SU-DHL-6 (cell line): Measurements from ENCODE around the gene NOM1.
"Not testable (repeated sequence)": the region's sequence is repeated elsewhere in the genome, so short reads cannot be mapped to it uniquely, and the experiment has no call there.

Experiments used
- H2AFZ ChIP-seq: fragments of 200-600 bp; sonication (generic); 2 replicates; pipeline ENCODE4 v1.6.1; 2014; ENCODE audit warnings: low read depth, mild to moderate bottlenecking, moderate library complexity, mixed read lengths, antibody characterized with exemption, low read length; ENCODE audit not compliant: severe bottlenecking
- H3F3A ChIP-seq: fragments of 200-600 bp; shearing (Covaris generic); 2 replicates; pipeline ENCODE4 v1.6.0; 2016; ENCODE audit warnings: antibody characterized with exemption, mild to moderate bottlenecking; ENCODE audit not compliant: insufficient read depth
- H3K27ac ChIP-seq: fragments of 200-600 bp; sonication (generic); 2 replicates; pipeline ENCODE4 v1.5.1; 2016; ENCODE audit warnings: low read depth, mild to moderate bottlenecking, low read length, moderate library complexity, mixed read lengths
- H3K27me3 ChIP-seq: fragments of 200-600 bp; sonication (generic), shearing (Covaris generic); 2 replicates; pipeline ENCODE4 v1.6.0; 2014; ENCODE audit warnings: mild to moderate bottlenecking, low read length
- H3K36me3 ChIP-seq: fragments of 200-600 bp; sonication (generic); 2 replicates; pipeline ENCODE4 v1.6.1; 2014; ENCODE audit warnings: mild to moderate bottlenecking, low read length, mixed read lengths
- H3K4me2 ChIP-seq: fragments of 300-600, 200-600 bp; shearing (Covaris generic), sonication (generic); 2 replicates; pipeline ENCODE4 v1.6.0; 2014; ENCODE audit warnings: low read length, low read depth, mild to moderate bottlenecking; ENCODE audit not compliant: poor library complexity, severe bottlenecking
- H3K4me3 ChIP-seq: fragments of 200-600 bp; sonication (generic); 2 replicates; pipeline ENCODE4 v1.5.1; 2014; ENCODE audit warnings: antibody characterized with exemption, low read length, mild to moderate bottlenecking, mixed read lengths; ENCODE audit not compliant: insufficient read depth, poor library complexity, severe bottlenecking
- H3K79me2 ChIP-seq: fragments of 200-600 bp; sonication (generic); 2 replicates; pipeline ENCODE4 v1.6.1; 2014; ENCODE audit warnings: mild to moderate bottlenecking, low read length, moderate library complexity; ENCODE audit not compliant: insufficient read depth
- H3K9ac ChIP-seq: fragments of 200-600 bp; sonication (generic); 2 replicates; pipeline ENCODE4 v1.7.0; 2014; ENCODE audit warnings: mild to moderate bottlenecking, low read length
- H3K9me2 ChIP-seq: fragments of 200-600 bp; sonication (generic); replicated peaks from 2 replicates; pipeline ENCODE4 v1.6.1; 2014; ENCODE audit warnings: low read length; ENCODE audit not compliant: insufficient read depth
- H3K9me3 ChIP-seq: fragments of 200-600 bp; sonication (generic); 2 replicates; pipeline ENCODE4 v1.6.1; 2014; ENCODE audit warnings: low read length, mixed read lengths; ENCODE audit not compliant: insufficient read depth
- H4K20me1 ChIP-seq: fragments of 200-600 bp; sonication (generic); 2 replicates; pipeline ENCODE4 v1.6.1; 2014; ENCODE audit warnings: low read depth, mild to moderate bottlenecking, antibody characterized with exemption, low read length, moderate library complexity, mixed read lengths
- EZH2phosphoT487 ChIP-seq: fragments of 200-600 bp; sonication (generic), shearing (Covaris generic); conservative IDR thresholded peaks from 2 replicates; pipeline ENCODE4 v1.6.1; 2018; ENCODE audit warnings: mild to moderate bottlenecking, antibody characterized with exemption, low read length, moderate library complexity, mixed read lengths
- TF ChIP-seq, protein P1 (sequence below): fragments of 200-600 bp; sonication (generic); IDR thresholded peaks from one replicate; pipeline ENCODE4 v1.5.1; 2017; ENCODE audit warnings: antibody characterized with exemption, mild to moderate bottlenecking, low read length, moderate library complexity; ENCODE audit not compliant: insufficient read depth, poor library complexity, severe bottlenecking

The NOM1 gene

GRCh38 chr7:156906200-156906649, 43.3 kb upstream of the NOM1 start:
- Histone ChIP-seq H3K4me3 (no peak overlapping the region), H3F3A (no peaks in the 10 kb centered on the region), H2AFZ (no peak overlapping the region), H3K4me2 (no peak overlapping the region), H4K20me1 (no peaks in the 10 kb centered on the region), H3K9ac (no peak overlapping the region), H3K9me3 (no peaks in the 10 kb centered on the region), H3K36me3 (no peaks in the 10 kb centered on the region), H3K27me3 (no peaks in the 10 kb centered on the region), H3K27ac (no peak overlapping the region), H3K9me2 (no peaks in the 10 kb centered on the region), H3K79me2 (no peaks in the 10 kb centered on the region)
- TF ChIP-seq, protein P1, sequence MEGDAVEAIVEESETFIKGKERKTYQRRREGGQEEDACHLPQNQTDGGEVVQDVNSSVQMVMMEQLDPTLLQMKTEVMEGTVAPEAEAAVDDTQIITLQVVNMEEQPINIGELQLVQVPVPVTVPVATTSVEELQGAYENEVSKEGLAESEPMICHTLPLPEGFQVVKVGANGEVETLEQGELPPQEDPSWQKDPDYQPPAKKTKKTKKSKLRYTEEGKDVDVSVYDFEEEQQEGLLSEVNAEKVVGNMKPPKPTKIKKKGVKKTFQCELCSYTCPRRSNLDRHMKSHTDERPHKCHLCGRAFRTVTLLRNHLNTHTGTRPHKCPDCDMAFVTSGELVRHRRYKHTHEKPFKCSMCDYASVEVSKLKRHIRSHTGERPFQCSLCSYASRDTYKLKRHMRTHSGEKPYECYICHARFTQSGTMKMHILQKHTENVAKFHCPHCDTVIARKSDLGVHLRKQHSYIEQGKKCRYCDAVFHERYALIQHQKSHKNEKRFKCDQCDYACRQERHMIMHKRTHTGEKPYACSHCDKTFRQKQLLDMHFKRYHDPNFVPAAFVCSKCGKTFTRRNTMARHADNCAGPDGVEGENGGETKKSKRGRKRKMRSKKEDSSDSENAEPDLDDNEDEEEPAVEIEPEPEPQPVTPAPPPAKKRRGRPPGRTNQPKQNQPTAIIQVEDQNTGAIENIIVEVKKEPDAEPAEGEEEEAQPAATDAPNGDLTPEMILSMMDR: no peak
- TF ChIP-seq EZH2phosphoT487: no peak

GRCh38 chr7:156907656-156908055, 41.9 kb upstream of the NOM1 start:
- H2AFZ ChIP-seq: no peak overlapping the region
- H3F3A ChIP-seq: no peaks in the 10 kb centered on the region
- no peak overlapping the region for H3K9ac ChIP-seq
- no peaks in the 10 kb centered on the region for H4K20me1 ChIP-seq
- H3K36me3 ChIP-seq: no peaks in the 10 kb centered on the region
- no peak overlapping the region for H3K27ac ChIP-seq
- H3K27me3 ChIP-seq: no peaks in the 10 kb centered on the region
- TF ChIP-seq, protein P1: no peak
- TF ChIP-seq EZH2phosphoT487: no peak
- H3K4me3 ChIP-seq: no peak overlapping the region
- H3K9me3 ChIP-seq: no peaks in the 10 kb centered on the region
- H3K79me2 ChIP-seq: no peaks in the 10 kb centered on the region
- H3K9me2 ChIP-seq: no peaks in the 10 kb centered on the region
- no peak overlapping the region for H3K4me2 ChIP-seq

DNA sequence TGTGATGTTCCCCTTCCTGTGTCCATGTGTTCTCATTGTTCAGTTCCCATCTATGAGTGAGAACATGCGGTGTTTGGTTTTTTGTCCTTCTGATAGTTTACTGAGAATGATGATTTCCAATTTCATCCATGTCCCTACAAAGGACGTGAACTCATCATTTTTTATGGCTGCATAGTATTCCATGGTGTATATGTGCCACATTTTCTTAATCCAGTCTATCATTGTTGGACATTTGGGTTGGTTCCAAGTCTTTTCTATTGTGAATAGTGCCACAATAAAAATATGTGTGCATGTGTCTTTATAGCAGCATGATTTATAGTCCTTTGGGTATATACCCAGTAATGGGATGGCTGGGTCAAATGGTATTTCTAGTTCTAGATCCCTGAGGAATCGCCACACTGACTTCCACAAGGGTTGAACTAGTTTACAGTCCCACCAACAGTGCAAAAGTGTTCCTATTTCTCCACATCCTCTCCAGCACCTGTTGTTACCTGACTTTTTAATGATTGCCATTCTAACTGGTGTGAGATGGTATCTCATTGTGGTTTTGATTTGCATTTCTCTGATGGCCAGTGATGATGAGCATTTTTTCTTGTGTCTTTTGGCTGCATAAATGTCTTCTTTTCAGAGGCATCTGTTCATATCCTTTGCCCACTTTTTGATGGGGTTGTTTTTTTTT, 39.8 kb upstream of the NOM1 start:
- H3K4me2 ChIP-seq, H3K9me3 ChIP-seq, H3K36me3 ChIP-seq, H3F3A ChIP-seq, H2AFZ ChIP-seq, H3K27me3 ChIP-seq, H3K4me3 ChIP-seq, H3K27ac ChIP-seq, H3K9ac ChIP-seq, H4K20me1 ChIP-seq, H3K9me2 ChIP-seq, H3K79me2 ChIP-seq: not testable (repeated sequence)

DNA sequence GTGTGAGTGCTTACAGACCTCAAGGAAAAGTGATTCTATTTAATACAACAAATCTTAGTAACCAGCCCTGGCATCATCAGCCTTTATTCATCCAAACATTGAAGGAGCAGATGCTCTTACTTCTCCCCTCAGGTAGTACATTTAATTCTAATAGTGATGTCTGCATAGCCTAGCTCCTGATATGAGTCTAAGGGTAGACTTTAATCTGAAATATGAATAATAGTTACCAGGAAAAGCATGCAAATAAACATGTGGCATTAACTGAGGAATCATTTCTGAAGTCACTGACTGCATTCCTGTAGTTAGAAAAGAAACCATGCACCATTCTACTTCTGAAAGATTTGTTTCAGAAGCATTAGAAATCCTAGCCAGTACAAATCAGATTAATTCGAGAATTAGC, 30.9 kb upstream of the NOM1 start:
- Histone ChIP-seq H3K9me2 (no peaks in the 10 kb centered on the region), H3K4me2 (no peak overlapping the region), H3K79me2 (no peaks in the 10 kb centered on the region), H3K36me3 (no peaks in the 10 kb centered on the region), H3K9ac (no peak overlapping the region), H3K27me3 (no peaks in the 10 kb centered on the region), H3K9me3 (no peaks in the 10 kb centered on the region), H3K27ac (no peak overlapping the region), H2AFZ (no peak overlapping the region), H3F3A (no peaks in the 10 kb centered on the region), H3K4me3 (no peak overlapping the region), H4K20me1 (no peaks in the 10 kb centered on the region)
- TF ChIP-seq, protein P1: no peak
- no peak for TF ChIP-seq EZH2phosphoT487
